GM19372 (cell line): ENCODE data around the gene C9orf78.
"Not testable (repeated sequence)": the region's sequence is repeated elsewhere in the genome, so short reads cannot be mapped to it uniquely, and the experiment has no call there.

ENCODE experiments used
- ATAC-seq: cut with Tn5 transposase; IDR thresholded peaks from one replicate; pipeline ENCODE4 v1.9.1; 2021; ENCODE audit warnings: mild to moderate bottlenecking, low read depth, moderate library complexity; ENCODE audit not compliant: unreplicated experiment

The C9orf78 gene

DNA sequence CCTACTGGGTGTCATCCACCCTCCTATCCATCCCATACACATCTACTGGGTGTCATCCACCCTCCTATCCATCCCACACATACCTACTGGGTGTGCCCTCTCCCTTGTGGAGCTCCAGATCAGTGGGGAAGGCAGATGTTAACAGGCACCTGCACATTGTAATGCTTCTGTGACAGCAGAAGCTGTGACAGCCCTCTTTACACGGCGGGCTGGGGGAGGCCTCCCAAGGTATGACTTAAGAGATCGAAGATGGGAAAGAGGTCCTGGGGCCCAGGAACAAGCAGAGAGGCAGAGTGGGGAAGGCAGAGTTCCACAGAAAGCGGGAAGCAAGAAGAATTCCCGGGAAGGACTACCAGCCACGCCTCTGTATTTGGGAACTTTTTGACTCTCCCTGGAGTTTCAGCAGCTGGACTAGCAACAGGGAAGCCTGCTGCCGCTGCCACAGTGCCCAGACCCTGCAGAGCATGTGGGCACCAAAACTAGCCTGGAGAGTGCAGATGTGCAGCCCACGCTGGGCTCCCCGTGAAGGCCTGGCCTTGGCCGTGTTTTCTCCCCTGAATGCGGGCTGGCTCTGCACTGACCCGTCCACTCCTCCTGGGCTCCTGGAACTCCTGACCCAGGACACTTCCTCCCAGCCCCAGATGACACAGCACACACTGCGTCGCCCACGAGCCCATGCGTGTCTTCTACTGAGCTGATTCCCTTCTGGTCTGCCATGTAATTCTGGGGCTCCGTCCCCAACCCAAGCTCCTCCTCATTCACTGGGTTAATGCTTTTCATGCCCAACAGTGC is 20.4 kb downstream of the C9orf78 start:
- no peak for ATAC-seq

DNA sequence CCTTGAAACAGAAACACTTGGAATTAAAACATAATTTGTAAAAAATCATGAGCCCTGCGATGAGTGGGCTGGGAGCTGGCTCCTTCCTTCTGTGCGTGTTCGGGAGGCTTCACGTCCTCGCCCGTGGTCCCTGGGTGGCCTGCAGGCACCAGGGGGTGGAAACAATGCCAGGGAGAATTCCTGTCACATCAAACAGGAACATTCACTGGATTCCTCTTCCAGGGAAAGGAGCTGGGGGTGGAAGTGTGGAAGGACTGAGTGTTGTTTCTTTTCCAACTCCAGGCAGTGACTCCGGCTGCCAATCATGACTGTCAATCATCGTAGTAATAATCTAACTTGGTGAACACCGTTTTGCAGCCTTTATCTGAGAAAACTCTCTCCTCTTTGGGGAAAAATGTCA is 21.4 kb downstream of the C9orf78 start:
- ATAC-seq: no peak

DNA sequence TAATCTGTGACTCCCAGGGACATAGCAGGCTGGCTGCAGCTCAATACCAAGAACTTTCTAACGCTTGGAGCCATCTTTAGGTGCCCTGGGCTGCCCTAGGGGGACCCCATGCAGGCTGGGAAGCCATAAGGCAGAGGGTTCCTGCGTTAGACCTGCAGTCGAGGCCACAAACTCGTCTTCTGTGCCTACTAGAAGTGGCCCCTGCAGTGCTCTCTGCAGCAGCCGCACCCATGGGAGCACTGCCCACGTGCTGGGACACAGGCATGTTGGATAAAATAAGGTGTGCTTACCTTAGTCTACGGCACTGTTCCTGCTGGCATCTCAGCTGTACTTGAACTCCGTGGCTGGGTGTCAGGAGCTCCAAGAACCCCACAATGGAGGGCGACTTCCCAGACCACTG is 22.7 kb downstream of the C9orf78 start:
- ATAC-seq: no peak

DNA sequence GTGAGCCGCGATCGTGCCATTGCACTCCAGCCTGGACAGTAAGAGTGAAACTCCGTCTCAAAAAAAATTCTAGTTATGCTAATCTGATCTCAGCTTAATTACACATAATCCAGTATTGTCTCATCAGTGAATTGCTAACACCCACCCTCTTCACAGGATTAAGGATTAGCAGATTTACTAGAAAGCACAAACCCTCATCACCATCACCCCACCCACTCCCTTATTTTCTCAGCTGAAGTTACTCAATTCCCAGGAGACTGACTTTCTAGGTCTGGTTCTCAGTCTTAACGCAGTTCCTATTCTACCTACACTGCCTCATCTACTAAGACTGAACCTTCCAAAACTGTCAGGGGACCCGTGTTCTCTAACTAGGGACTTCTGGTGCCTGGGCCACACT is 23.1 kb downstream of the C9orf78 start:
- no peak for ATAC-seq

DNA sequence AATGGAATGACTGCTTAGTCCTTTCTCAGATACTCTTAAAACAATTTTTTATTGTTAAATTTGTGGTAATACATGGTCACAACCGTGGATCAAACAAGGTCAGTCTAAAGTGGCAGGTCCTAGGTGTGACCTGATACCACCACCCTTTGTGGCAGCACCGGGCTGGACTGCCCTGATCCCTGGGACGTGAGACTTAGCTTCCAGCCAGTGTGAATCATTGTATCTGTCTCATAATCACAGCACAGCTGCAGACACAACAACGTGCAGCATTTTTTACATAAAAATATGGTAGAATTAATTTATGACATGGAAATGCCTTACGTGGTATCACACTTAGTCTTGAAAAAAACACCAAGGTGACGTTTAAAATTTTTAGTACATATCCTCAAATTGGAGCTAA is 24.3 kb downstream of the C9orf78 start:
- ATAC-seq: no peak

DNA sequence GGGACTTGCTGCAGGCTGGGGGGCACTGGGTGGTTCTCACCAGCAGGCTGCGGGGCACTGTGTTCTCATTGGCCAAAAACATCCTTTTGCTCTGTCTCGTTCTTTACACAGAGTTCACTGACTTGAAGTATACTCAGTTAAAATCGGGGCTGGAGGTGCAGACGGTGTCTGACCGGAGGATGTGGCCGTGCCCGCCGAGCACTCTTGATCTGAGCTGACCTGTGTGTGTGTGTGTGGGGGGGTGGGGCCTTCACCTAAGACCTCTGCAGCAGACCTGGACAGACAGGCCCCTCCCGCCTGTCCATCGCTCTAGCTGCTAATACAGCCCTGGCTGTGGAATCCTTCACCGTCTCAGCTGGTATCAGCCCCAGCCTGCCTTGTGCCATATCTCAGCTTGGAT is 25.0 kb downstream of the C9orf78 start:
- ATAC-seq: no peak

DNA sequence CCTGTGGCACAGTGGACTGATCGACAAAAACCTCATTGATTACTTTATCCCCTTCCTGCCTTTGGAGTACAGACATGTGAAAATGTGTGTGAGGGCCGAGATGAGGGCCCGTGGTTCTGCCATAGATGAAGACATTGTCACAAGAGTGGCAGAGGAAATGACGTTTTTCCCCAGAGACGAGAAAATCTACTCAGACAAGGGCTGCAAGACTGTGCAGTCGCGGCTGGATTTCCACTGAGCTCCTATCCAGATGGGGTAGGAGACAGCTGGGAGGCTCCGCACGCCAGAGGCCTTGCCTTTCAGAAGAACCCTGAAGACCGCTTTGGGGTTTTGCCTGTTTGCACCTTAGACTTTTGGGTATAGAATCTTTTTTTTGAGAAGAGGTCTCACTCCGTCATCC is 25.7 kb downstream of the C9orf78 start:
- no peak for ATAC-seq

DNA sequence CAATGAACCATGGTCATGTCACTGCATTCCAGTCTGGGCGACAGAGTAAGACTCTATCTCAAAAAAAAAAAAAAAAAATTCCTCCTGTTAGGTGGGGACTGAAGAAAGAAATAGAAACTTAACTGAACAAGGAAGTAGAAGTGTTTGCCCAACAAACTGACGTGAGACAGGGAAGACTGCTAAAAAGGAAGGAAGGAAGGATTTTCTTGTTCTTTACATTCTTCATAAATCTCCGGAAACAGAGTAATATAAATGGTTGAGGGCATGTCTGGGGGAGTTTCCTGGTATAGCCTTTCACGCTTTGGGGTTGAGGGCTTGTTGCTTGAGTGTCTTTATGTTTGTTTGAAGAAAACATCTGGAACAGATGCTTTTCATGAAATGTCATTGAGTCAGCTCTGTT is 29.0 kb downstream of the C9orf78 start:
- ATAC-seq: no peak

DNA sequence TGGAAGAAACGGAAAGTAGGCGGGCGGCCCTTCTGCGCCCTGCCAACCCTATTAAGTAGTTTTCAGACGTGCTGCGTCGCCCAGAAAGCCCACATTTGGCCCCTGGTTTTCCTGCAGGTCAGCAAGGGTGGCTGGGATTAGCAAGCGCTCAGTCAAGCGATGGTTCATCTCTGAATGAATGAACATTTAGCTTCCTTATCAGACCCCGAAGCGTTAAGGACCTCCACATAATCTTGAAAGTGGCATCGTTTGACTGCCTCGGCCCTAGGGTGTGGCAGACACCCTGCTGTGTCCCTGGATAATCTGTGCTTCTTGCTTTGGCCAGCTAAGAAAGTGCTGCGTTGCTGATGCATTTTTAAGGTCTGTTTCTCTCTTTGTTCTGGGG is 31.4 kb downstream of the C9orf78 start:
- ATAC-seq: no peak

DNA sequence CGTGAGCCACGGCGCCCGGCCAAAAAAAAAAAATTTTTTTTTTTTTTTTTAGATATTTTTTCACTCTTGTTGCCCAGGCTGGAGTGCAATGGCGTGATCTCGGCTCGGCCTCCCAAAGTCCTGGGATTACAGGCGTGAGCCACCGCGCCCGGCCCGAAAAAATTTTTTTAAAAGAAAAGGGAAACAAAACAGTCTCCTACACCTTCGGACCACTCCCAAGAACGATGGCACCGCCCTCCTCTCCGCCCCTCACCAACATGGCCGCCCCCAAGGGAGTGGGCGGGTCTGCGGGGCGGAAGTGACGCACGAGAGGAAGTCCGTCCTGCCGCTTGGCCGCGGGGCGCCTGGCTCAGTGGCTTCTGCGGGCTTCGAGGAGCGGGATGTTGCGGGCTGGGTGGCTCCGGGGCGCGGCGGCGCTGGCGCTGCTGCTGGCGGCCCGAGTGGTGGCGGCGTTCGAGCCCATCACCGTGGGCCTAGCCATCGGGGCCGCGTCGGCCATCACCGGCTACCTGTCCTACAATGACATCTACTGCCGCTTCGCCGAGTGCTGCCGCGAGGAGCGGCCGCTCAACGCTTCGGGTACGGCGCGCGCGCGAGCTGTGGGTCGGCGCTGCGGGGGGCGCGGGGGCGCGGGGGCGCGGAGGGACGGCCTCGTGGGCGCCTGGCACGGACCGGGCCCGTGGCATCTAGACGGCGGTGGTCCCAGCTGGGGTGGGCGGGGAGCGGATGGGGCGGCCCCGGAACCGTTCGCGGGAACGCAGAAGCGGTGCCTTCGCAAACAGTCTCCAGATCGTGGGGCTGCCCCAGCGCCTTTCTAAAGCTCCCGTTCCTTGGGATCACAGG is 32.0 kb downstream of the C9orf78 start, which contains the start of gene TOR1B:
Gene TOR1B, plus strand, starts transcription at position 352 of the 843 bp plus-strand sequence. Its CDS starts 29 bp downstream, at position 381.
- peak; percentile 91 for ATAC-seq

DNA sequence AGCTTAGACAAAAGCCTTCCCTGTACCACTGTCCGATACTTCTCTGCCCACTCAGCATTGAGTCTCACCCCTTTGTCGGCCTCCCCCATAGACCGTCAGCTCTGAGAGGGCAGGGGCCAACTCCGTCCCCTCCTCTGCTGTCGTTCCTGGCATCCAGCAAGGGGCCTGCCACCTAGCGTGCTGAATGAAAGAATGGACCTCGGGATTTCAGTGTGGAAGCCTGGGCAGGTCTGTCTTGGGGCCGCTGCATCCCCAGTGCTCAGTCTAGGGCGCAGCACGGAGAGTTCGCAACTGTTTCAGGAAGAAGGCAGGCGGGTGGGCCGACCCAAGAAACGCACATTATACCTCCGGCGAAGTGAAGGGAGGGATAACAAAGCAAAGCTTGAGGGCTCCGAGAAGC is 33.6 kb downstream of the C9orf78 start:
- ATAC-seq: no peak

DNA sequence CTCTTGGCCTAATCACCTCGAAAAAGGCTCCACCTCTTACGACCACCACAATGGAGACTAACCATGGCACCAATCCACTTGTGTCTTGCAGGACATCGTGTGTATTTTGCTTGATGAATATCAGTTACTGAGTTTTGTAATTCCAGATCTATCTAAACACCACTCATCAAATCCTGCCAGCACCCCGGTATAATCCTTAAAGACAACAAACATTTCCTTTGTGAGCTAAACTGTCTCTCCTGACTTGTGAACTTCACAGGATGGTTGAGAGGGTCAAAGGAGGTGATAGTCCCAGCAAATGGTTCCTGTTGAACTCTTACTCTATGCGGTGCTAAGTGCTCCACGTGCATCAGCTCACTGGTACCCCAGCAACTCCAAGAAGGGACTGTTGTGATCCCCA is 36.1 kb downstream of the C9orf78 start:
- no peak for ATAC-seq

DNA sequence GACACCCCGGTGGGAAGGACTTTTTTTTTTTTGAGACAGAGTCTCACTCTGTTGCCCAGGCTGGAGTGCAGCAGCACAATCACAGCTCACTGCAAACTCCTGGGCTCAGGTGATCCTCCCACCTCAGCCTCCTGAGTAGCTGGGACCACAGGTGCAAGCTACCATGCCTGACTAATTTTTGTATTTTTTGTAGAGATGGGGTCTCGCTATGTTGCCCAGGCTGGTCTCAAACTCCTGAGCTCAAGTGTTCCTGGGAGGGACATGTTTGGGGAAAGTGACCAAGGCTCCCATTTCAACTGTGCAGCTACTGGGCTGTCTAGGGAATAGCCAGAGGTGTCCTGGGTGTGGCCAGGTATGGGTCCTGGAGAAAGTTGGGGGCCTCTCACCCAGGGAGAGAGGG is 39.0 kb downstream of the C9orf78 start:
- ATAC-seq: not testable (repeated sequence)

DNA sequence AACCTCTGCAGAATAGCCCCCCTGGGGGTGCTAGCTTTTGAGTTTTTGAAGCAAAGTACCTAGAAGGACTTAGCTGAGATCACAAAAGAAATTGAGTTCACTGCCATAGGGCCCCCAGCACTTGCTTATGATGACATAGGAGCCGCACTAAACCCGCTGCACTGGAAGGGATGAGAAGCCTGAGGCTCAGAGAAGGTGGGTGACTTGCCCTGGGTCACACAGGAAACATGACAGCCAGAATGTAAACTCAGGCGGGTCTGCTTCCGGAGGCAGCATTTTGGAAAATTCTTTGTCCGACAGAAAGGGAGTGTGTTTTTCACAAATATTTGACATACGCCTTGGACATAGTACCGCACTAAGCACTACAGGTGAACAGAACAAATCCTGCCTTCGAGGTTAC is 40.5 kb downstream of the C9orf78 start:
- no peak for ATAC-seq

DNA sequence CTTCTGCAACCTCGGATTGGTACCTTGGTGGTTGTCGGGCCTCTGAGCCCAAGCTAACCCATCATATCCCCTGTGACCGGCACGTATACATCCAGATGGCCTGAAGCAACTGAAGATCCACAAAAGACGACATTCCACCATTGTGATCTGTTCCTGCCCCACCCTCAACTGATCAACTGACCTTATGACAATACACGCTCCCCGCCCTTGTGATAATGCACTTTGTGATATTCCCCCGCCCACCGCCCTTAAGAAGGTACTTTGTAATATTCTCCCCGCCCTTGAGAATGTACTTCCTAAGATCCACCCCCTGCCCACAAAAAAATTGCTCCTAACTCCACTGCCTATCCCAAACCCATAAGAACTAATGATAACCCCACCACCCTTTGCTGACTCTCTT is 48.6 kb downstream of the C9orf78 start:
- ATAC-seq: no peak

DNA sequence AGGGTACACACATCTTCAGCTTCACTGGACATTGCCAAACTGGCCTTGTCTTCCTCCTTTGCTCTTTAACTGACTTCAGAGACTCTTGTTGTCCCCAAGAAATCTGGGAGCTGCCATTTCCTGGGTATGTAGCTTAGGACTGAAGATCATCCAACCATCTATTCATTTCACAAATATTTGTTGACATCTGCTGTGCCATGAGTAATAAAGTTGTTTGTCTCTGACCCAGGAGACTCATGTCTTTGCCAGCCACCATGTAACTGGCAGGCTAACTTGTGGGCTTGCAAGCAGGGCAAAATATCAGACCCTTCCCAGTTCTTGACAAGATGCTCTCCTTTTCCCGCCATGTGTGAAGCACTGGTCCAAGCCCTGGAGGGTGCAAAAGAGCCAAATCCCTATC is 49.2 kb downstream of the C9orf78 start:
- ATAC-seq: no peak

DNA sequence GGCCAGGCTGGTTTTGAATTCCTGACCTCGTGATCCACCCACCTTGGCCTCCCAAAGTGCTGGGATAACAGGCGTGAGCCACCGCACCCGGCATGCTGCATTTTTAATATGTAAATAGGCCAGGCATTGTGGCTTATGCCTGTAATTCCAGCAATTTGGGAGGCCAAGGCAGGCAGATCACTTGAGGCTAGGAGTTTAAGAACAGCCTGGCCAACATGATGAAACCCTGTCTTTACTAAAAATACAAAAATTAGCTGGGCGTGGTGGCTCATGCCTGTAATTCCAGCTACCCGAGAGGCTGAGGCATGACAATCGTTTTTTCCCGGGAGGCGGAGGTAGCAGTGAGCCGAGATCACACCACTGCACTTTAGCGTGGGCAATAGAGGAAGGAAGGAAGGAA is 50.1 kb downstream of the C9orf78 start:
- ATAC-seq: not testable (repeated sequence)

DNA sequence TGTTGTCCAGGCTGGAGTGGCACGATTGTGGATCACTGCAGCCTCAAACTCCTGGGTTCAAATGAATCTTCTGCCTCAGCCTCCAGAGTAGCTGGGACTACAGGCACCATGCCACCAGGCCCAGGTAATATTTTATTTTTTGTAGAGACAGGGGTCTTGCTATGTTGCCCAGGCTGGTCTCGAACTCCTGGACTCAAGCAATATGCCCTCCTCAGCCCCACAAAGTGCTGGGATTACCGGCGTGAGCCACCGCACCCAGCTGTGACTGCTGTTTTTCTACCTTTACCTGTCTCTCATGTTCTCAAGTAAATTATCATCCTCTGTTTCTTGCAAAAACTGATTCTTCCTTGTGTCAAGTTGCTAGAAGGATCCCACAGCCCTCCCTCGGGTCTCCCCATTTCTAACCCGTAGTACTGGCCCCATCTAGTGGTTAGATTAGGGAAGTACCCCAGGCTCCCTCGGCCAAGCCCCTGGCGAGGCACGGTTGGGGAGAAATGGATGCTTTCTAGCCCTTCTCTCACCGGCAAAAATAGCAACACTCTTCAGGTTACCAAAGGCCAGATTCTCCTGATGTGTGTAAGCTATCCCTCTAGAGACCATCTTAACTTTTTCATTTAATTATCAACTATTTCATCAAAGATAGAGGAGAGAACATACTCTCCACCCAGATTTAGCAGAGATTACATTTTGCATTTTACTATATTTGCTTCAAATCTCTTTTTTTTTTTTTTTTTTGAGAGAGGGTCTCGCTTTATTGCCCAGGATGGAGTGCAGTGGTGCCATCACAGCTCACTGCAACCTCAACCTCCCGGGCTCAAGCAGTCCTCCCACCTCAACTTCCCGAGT is 51.3 kb downstream of the C9orf78 start:
- ATAC-seq: no peak

DNA sequence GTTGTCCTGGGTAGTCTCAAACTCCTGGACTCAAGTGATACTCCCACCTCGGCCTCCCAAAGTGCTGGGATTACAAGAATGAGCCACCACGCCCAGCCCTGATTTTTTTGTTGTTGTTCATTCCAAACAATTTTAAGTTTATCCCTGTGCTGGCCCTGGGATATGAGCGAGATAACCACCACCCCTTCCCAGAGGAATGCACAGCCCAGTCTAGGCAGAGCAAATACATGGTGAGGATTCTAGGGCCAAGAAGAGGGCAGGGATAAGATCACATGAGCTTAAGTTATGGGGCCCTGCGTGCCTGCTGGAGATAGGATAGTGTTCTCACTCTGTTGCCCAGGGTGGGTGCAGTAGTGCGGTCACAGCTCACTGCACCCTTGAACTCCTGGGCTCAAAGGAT is 53.1 kb downstream of the C9orf78 start:
- no peak for ATAC-seq

DNA sequence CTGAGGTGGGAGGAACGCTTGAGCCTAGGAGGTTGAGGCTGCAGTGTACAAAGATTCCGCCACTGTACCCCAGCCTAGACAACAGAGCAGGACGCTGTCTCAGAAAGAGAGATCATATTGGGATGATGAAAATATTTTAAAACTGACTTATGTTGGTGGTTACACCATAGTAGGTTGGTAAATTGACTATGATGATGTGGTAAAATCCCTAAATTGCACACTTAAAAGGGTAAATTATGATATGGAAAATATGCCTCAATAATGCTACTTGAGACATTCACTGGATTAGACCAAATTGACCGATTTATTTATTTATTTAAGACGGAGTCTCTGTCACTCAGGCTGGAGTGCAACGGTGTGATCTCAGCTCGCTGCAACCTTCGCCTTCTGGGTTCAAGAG is 53.9 kb downstream of the C9orf78 start:
- no peak for ATAC-seq
